Right lobe of liver (tissue), 4 donors: ENCODE data around the gene IFI16.

ENCODE experiments used
- POLR2A ChIP-seq: fragments of 450-650 bp; IDR thresholded peaks from one replicate; pipeline ENCODE4 v1.6.1; 2017; ENCODE audit warnings: antibody characterized with exemption, mild to moderate bottlenecking
- TF ChIP-seq, protein P1 (sequence below), 4 donors: fragments of 200-600 bp in 3 of 4; fragments of 450-650 bp in 1 of 4; IDR thresholded peaks; one replicate each; pipeline versions ENCODE4 v1.5.1 to v1.8.0; 2016 to 2022; ENCODE audit warnings: antibody characterized with exemption in 4 of 4, mild to moderate bottlenecking in 2 of 4
- donor health status: DM: no; HTN: no; CAD: no.
- donor health status: DM: no; HTN: no; CAD: no.
- donor health status: DM: no; HTN: yes; CAD: no.

DNA sequence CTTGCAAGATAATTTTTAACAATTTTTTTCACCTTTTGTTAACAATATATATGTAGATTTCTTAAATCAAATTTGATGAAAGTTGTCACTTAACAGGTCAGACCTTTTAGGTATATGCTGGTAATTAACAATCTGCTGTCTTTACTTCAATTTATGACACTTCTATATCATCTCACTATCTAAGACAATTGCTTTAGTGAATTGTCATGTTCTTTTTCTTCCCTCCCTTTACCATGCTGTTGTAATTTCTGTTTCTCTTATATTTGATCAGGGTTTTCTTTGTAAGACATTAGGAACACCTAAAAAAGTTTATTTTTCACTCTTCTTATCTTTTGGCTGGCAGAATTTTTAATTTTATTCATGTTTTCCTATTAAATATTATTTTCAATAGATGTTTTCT lies 2.0 kb downstream of the IFI16 start:
- TF ChIP-seq, protein P1, sequence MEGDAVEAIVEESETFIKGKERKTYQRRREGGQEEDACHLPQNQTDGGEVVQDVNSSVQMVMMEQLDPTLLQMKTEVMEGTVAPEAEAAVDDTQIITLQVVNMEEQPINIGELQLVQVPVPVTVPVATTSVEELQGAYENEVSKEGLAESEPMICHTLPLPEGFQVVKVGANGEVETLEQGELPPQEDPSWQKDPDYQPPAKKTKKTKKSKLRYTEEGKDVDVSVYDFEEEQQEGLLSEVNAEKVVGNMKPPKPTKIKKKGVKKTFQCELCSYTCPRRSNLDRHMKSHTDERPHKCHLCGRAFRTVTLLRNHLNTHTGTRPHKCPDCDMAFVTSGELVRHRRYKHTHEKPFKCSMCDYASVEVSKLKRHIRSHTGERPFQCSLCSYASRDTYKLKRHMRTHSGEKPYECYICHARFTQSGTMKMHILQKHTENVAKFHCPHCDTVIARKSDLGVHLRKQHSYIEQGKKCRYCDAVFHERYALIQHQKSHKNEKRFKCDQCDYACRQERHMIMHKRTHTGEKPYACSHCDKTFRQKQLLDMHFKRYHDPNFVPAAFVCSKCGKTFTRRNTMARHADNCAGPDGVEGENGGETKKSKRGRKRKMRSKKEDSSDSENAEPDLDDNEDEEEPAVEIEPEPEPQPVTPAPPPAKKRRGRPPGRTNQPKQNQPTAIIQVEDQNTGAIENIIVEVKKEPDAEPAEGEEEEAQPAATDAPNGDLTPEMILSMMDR (IDR thresholded peaks at IDR 0.05), result no peak
- TF ChIP-seq POLR2A, result no peak
